Right atrium auricular region (tissue), 2 donors: ENCODE data around the gene NLRP7. TPM values are rescaled to one million over a fixed set of nuclear protein-coding genes. Genes with fewer than 3 reads are reported as not detected.

ENCODE experiments used
- DNase-seq: peaks from one replicate; pipeline ENCODE4 v3.0.0-alpha.2; 2019; ENCODE audit warnings: low spot score
- H3K27ac ChIP-seq, 2 donors: fragments of 200-600 bp; sonication (generic); 1 replicate in 1 of 2; 2 replicates in 1 of 2; pipeline ENCODE4 v1.5.1; 2016 to 2019
- H3K27me3 ChIP-seq, 2 donors: fragments of 200-600 bp; sonication (generic); one replicate each; pipeline versions ENCODE4 v1.5.1 to v1.6.0; 2017 to 2019
- H3K36me3 ChIP-seq: fragments of 200-600 bp; sonication (generic); one replicate; pipeline ENCODE4 v1.5.1; 2016
- H3K4me1 ChIP-seq, 2 donors: fragments of 200-600 bp; sonication (generic); one replicate each; pipeline versions ENCODE4 v1.5.1 to v1.6.0; 2017 to 2019
- H3K4me3 ChIP-seq, 2 donors: fragments of 200-600 bp; sonication (generic); 1 replicate in 1 of 2; 2 replicates in 1 of 2; pipeline ENCODE4 v1.5.1; 2017 to 2019; ENCODE audit warnings: mild to moderate bottlenecking in 1 of 2, moderate library complexity in 1 of 2
- H3K9me3 ChIP-seq, 2 donors: fragments of 200-600 bp; sonication (generic); one replicate each; pipeline ENCODE4 v1.5.1; 2019
- CTCF ChIP-seq, 2 donors: fragments of 200-600 bp; sonication (generic); IDR thresholded peaks; one replicate each; pipeline ENCODE4 v1.5.1; 2019; ENCODE audit warnings: antibody characterized with exemption in 2 of 2
- total RNA-seq, 2 donors: library from RNA; depleted of rRNA; stranded (reverse); fragments of >200 nt; gene quantifications; one replicate each; pipeline ENCODE4 v1.1.0, GENCODE V29; 2016

The NLRP7 gene
- total RNA-seq, 2 donors from 2014 or later = not detected

GRCh38 chr19:54938906-54939305 lies 8.4 kb downstream of the NLRP7 start:
- no peaks in the 10 kb centered on the region for H3K4me1 ChIP-seq
- H3K36me3 ChIP-seq = no peaks in the 10 kb centered on the region
- no peak overlapping the region for H3K27ac ChIP-seq
- no peak overlapping the region for H3K4me3 ChIP-seq
- no peak for TF ChIP-seq CTCF (IDR thresholded peaks at IDR 0.05)
- DNase-seq = no peak
- no peaks in the 10 kb centered on the region for H3K9me3 ChIP-seq
- no peaks in the 10 kb centered on the region for H3K27me3 ChIP-seq

- no peak for DNase-seq
- H3K36me3 ChIP-seq = no peaks in the 10 kb centered on the region
- no peak for TF ChIP-seq CTCF (IDR thresholded peaks at IDR 0.05)
- no peak overlapping the region for H3K4me3 ChIP-seq
- H3K27me3 ChIP-seq = no peaks in the 10 kb centered on the region
- no peaks in the 10 kb centered on the region for H3K4me1 ChIP-seq
- H3K27ac ChIP-seq = no peak overlapping the region
- no peaks in the 10 kb centered on the region for H3K9me3 ChIP-seq
Observed at GRCh38 chr19:54937926-54938325, 9.4 kb downstream of the NLRP7 start.

- Histone ChIP-seq H3K4me1 (no peaks in the 10 kb centered on the region), H3K36me3 (no peaks in the 10 kb centered on the region), H3K27me3 (no peaks in the 10 kb centered on the region), H3K4me3 (no peak overlapping the region), H3K9me3 (peaks cover 0 to 13% of the 10 kb centered on the region in 2 donors), H3K27ac (no peak overlapping the region)
- no peak for DNase-seq
- no peak for TF ChIP-seq CTCF (IDR thresholded peaks at IDR 0.05)
Observed at GRCh38 chr19:54928299-54928698, 19.0 kb downstream of the NLRP7 start.

- no peak for DNase-seq
- no peak overlapping the region for H3K4me3 ChIP-seq
- no peak for TF ChIP-seq CTCF (IDR thresholded peaks at IDR 0.05)
- peaks cover 0 to 4% of the 10 kb centered on the region in 2 donors for H3K9me3 ChIP-seq
- no peak overlapping the region for H3K27ac ChIP-seq
- H3K4me1 ChIP-seq = no peaks in the 10 kb centered on the region
- H3K36me3 ChIP-seq = no peaks in the 10 kb centered on the region
- no peaks in the 10 kb centered on the region for H3K27me3 ChIP-seq
Observed at GRCh38 chr19:54923276-54923675, 24.1 kb downstream of the NLRP7 start.

- Histone ChIP-seq H3K27ac (no peak overlapping the region), H3K4me3 (no peak overlapping the region), H3K27me3 (no peaks in the 10 kb centered on the region), H3K9me3 (no peaks in the 10 kb centered on the region), H3K36me3 (no peaks in the 10 kb centered on the region), H3K4me1 (no peaks in the 10 kb centered on the region)
- DNase-seq = no peak
- no peak for TF ChIP-seq CTCF (IDR thresholded peaks at IDR 0.05)
Observed at GRCh38 chr19:54921082-54921481, 26.2 kb downstream of the NLRP7 start.
